SK-N-SH (cell line): Measurements from ENCODE around the gene LRR1. TPM values are rescaled to one million over a fixed set of nuclear protein-coding genes. Genes with fewer than 3 reads are reported as not detected.

Experiments
- CTCF ChIA-PET: fragments of 300-600, 350-600 bp; formaldehyde crosslinking; extraction: SDS; loops from one replicate; lab custom pipeline; 2021; lab: Yijun Ruan, JAX
- POLR2A ChIA-PET: fragments of 350-600 bp; sonication (Branson Sonifier 250); formaldehyde crosslinking; extraction: SDS; loops from one replicate; lab custom pipeline; 2020; ENCODE audit warnings: antibody characterized with exemption, inconsistent platforms; lab: Yijun Ruan, JAX
- DNase-seq: peaks from one replicate; pipeline ENCODE4 v3.0.0; 2012
- H2AFZ ChIP-seq: fragments of 200-600 bp; sonication (generic); 2 replicates; pipeline ENCODE4 v1.8.1; 2016; ENCODE audit warnings: antibody characterized with exemption, mild to moderate bottlenecking, low read depth
- H3F3A ChIP-seq: fragments of 200-600 bp; sonication (generic); replicated peaks from 2 replicates; pipeline ENCODE3; 2016; ENCODE audit warnings: antibody characterized with exemption, mild to moderate bottlenecking; ENCODE audit not compliant: insufficient read depth
- H3K27ac ChIP-seq, 2 experiments: fragments of 200-500 bp in 1 of 2; fragments of 200-600 bp in 1 of 2; sonication (Bioruptor generic) in 1 of 2; sonication (generic), shearing (Covaris generic) in 1 of 2; 2 replicates each; pipeline versions ENCODE4 v1.5.1 to v1.6.1; 2014 to 2016; ENCODE audit warnings: low read depth in 2 of 2, inconsistent platforms in 1 of 2, low read length in 1 of 2, mild to moderate bottlenecking in 1 of 2, mixed read lengths in 1 of 2
- H3K27me3 ChIP-seq: fragments of 200-600 bp; sonication (generic), shearing (Covaris generic); 2 replicates; pipeline ENCODE4 v1.6.1; 2016; ENCODE audit warnings: mixed run types; ENCODE audit not compliant: insufficient read depth
- H3K36me3 ChIP-seq, 2 experiments: fragments of 200-500 bp in 1 of 2; fragments of 200-600 bp in 1 of 2; sonication (Bioruptor generic) in 1 of 2; sonication (generic) in 1 of 2; replicated peaks in 1 of 2; 2 replicates each; pipeline versions ENCODE3 to v1.5.1; 2014 to 2016; ENCODE audit warnings: low read length in 1 of 2, mild to moderate bottlenecking in 1 of 2; ENCODE audit not compliant: insufficient read depth in 2 of 2, control insufficient read depth in 1 of 2
- H3K4me1 ChIP-seq, 2 experiments: fragments of 200-500 bp in 1 of 2; fragments of 200-600 bp in 1 of 2; sonication (Bioruptor generic) in 1 of 2; sonication (generic), shearing (Covaris generic) in 1 of 2; 2 replicates each; pipeline versions ENCODE4 v1.5.1 to v1.6.1; 2014 to 2016; ENCODE audit warnings: low read depth in 1 of 2, low read length in 1 of 2, mixed run types in 1 of 2; ENCODE audit not compliant: insufficient read depth in 2 of 2, control insufficient read depth in 1 of 2
- H3K4me2 ChIP-seq: fragments of 200-600 bp; sonication (generic), shearing (Covaris generic); 2 replicates; pipeline ENCODE4 v1.6.1; 2017; ENCODE audit warnings: mixed run types
- H3K4me3 ChIP-seq, 2 experiments: fragments of 200-500 bp in 1 of 2; fragments of 200-600 bp in 1 of 2; sonication (Bioruptor generic) in 1 of 2; sonication (generic), shearing (Covaris generic) in 1 of 2; 2 replicates each; pipeline versions ENCODE4 v1.5.1 to v1.8.1; 2014 to 2016; ENCODE audit warnings: low read depth in 2 of 2, inconsistent platforms in 1 of 2, low read length in 1 of 2, mild to moderate bottlenecking in 1 of 2, mixed read lengths in 1 of 2, moderate library complexity in 1 of 2
- H3K79me2 ChIP-seq: fragments of 200-600 bp; sonication (generic); 2 replicates; pipeline ENCODE4 v1.8.1; 2017; ENCODE audit warnings: mild to moderate bottlenecking; ENCODE audit not compliant: insufficient read depth
- H3K9ac ChIP-seq: fragments of 200-600 bp; sonication (generic); 2 replicates; pipeline ENCODE4 v1.6.1; 2017; ENCODE audit warnings: mixed run types
- H3K9me2 ChIP-seq: fragments of 200-600 bp; sonication (generic); 2 replicates; pipeline ENCODE4 v1.6.1; 2017; ENCODE audit warnings: mixed run types
- H3K9me3 ChIP-seq: fragments of 200-600 bp; sonication (generic); 2 replicates; pipeline ENCODE4 v1.6.1; 2017; ENCODE audit warnings: mixed run types, mild to moderate bottlenecking, moderate library complexity
- H4K20me1 ChIP-seq: fragments of 200-600 bp; sonication (generic); 2 replicates; pipeline ENCODE4 v1.6.1; 2017; ENCODE audit warnings: mild to moderate bottlenecking, mixed run types; ENCODE audit not compliant: insufficient read depth
- CHD2 ChIP-seq: fragments of 150-350 bp; IDR thresholded peaks from 2 replicates; pipeline ENCODE4 v1.6.1; 2018; ENCODE audit warnings: low read length; ENCODE audit not compliant: partially characterized antibody
- ELF1 ChIP-seq: IDR thresholded peaks from 2 replicates; pipeline ENCODE4 v1.4.0; 2012
- EP300 ChIP-seq, 2 experiments: IDR thresholded peaks; 2 replicates each; pipeline versions ENCODE4 v1.4.0 to v1.6.1; 2012; ENCODE audit warnings: borderline replicate concordance in 1 of 2, low read depth in 1 of 2, low read length in 1 of 2
- FOXM1 ChIP-seq: IDR thresholded peaks from 2 replicates; pipeline ENCODE4 v1.4.0; 2012; ENCODE audit warnings: low read depth, mild to moderate bottlenecking
- GABPA ChIP-seq: IDR thresholded peaks from 2 replicates; pipeline ENCODE4 v1.4.0; 2012; ENCODE audit warnings: low read depth, mild to moderate bottlenecking
- JUND ChIP-seq: IDR thresholded peaks from 2 replicates; pipeline ENCODE4 v1.4.0; 2012
- MEF2A ChIP-seq: IDR thresholded peaks from 2 replicates; pipeline ENCODE4 v1.4.0; 2012; ENCODE audit warnings: low read depth, borderline replicate concordance
- MXI1 ChIP-seq: IDR thresholded peaks from 2 replicates; pipeline ENCODE4 v1.6.1; 2012; ENCODE audit warnings: mild to moderate bottlenecking, low read depth, low read length, improper control_type of control experiment
- NFIC ChIP-seq: IDR thresholded peaks from 2 replicates; pipeline ENCODE4 v1.4.0; 2012; ENCODE audit warnings: borderline replicate concordance
- NRF1 ChIP-seq: IDR thresholded peaks from 2 replicates; pipeline ENCODE4 v1.6.1; 2012; ENCODE audit warnings: low read depth, mild to moderate bottlenecking, low read length
- RAD21 ChIP-seq: IDR thresholded peaks from 2 replicates; pipeline ENCODE4 v1.6.1; 2012; ENCODE audit warnings: mild to moderate bottlenecking, low read length
- RXRA ChIP-seq: IDR thresholded peaks from 2 replicates; pipeline ENCODE4 v1.4.0; 2012; ENCODE audit warnings: low read depth, mild to moderate bottlenecking, borderline replicate concordance
- SIN3A ChIP-seq: IDR thresholded peaks from 2 replicates; pipeline ENCODE4 v1.6.1; 2012; ENCODE audit warnings: low read depth, mild to moderate bottlenecking, low read length, moderate library complexity, borderline replicate concordance
- whole genome bisulfite sequencing: methylation state at CpG from one replicate; pipeline ENCODE4 v1.1.6; 2017; ENCODE audit warnings: low lambda C conversion rate; 5-methylcytosine and 5-hydroxymethylcytosine counted together
- polyA plus RNA-seq, 3 experiments: library from polyadenylated mRNA; depleted of rRNA; stranded (reverse); fragments of >200 nt; gene quantifications; 2 replicates each; pipeline ENCODE4 v1.2.3, GENCODE V29; 2012
- TF ChIP-seq, protein P1 (sequence below): IDR thresholded peaks from 2 replicates; pipeline ENCODE4 v1.4.0; 2012; ENCODE audit warnings: low read depth
- TF ChIP-seq, protein P2 (sequence below): fragments of 150-350 bp; IDR thresholded peaks from 2 replicates; pipeline ENCODE4 v1.6.1; 2017; ENCODE audit warnings: antibody characterized with exemption, low read length, low read depth, borderline replicate concordance
- TF ChIP-seq, protein P3 (sequence below): fragments of 200-600 bp; sonication (generic); IDR thresholded peaks from 2 replicates; pipeline ENCODE4 v1.6.1; 2017; ENCODE audit warnings: antibody characterized with exemption, mild to moderate bottlenecking, moderate library complexity
- TF ChIP-seq, protein P4 (sequence below): IDR thresholded peaks from 2 replicates; pipeline ENCODE4 v1.6.1; 2012; ENCODE audit warnings: mild to moderate bottlenecking, low read depth, low read length, moderate library complexity

The LRR1 gene
- polyA plus RNA-seq, 1 of the 3 experiments (the other 2 are of a cell fraction), result 9.3 TPM

DNA sequence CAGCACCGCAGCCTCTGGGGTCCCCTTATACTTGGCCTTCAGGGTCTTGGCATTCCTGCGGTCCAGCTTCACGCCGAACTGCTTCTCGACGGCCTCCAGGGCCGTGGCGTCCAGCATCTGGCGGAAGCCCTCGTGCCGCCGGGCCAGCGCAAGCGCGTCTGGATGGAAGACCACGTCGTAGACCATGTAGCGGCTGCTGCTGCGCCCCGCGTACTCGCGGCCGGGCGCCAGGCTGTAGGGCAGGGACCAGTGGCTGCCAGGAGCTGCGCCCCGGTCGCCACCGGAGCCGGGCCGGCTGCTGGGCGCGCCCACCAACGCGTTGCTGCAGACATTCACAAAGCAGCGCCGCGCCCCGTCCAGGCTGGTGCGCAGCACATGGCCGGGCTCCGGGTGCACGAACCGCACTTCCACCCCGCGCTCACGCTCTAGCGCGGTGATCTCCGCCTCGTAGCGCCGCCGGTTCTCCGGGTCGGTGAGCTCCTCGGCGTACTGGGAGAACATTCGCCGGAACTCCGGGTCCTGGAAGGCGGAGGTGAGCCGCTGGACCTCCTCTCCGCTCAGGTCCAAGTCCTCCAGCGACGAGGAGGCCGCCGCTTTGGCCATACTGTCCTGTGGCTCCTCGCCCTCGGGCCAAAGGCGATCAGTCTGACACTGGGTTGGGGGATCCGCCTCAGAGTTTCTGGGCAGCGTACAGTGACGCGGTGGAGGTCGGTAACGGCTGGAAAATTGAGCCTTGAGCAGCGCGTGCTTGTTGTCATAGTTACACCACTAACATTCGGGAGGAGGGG, 36.0 kb downstream of the LRR1 start, which contains the start of gene DNAAF2:
TSS of gene DNAAF2 (minus strand) at position 698 of the 788 bp plus-strand sequence. CDS start at position 603, 95 bp downstream.
- Histone ChIP-seq H3K27ac (peak within 1 kb of the TSS; percentile 94 to 95), H3K27me3 (no peaks in the 10 kb centered on the region), H4K20me1 (peaks cover 8% of the 10 kb centered on the region; the same call in 1 of the 2 replicates), H3K4me3 (peak within 1 kb of the TSS; percentile 72 to 86), H3K9me2 (no peaks in the 10 kb centered on the region), H3F3A (peaks cover 23% of the 10 kb centered on the region), H3K36me3 (peaks cover 12 to 24% of the 10 kb centered on the region in 2 experiments), H3K4me1 (peaks cover 4 to 7% of the 10 kb centered on the region in 2 experiments; a peak in 3 of 4 replicates), H3K9ac (peak within 1 kb of the TSS; percentile 82), H3K9me3 (no peaks in the 10 kb centered on the region), H3K4me2 (peak within 1 kb of the TSS; percentile 99), H2AFZ (peak within 1 kb of the TSS; percentile 87; the same call in 1 of the 2 replicates), H3K79me2 (peaks cover 87% of the 10 kb centered on the region)
- WGBS, result 0% methylated on average over 11 of the region's 80 CpGs
- peak; percentile 74 for DNase-seq
- ChIA-PET CTCF (interaction anchor here (0.6 to 3.8 kb wide), 27 partner anchors 13 to 231 kb away, joined by 3 to 39 read pairs (median 5); partner anchors contain the start of genes KLHDC2, LRR1, MGAT2 and NEMF), POLR2A (interaction anchor here (0.6 to 2.6 kb wide), 6 partner anchors 14 to 228 kb away, joined by 5 to 27 read pairs (median 8); partner anchors contain the start of genes KLHDC2, MGAT2, POLE2 and RPL36AL)
- peak; percentile 30 for TF ChIP-seq SIN3A
- TF ChIP-seq, protein P1, sequence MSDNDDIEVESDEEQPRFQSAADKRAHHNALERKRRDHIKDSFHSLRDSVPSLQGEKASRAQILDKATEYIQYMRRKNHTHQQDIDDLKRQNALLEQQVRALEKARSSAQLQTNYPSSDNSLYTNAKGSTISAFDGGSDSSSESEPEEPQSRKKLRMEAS, result peak; percentile 68
- TF ChIP-seq NRF1, result peak; percentile 54; the same call in 1 of the 2 replicates
- no peak for TF ChIP-seq MEF2A
- TF ChIP-seq MXI1, result peak; percentile 80
- no peak for TF ChIP-seq RXRA
- TF ChIP-seq, protein P2, sequence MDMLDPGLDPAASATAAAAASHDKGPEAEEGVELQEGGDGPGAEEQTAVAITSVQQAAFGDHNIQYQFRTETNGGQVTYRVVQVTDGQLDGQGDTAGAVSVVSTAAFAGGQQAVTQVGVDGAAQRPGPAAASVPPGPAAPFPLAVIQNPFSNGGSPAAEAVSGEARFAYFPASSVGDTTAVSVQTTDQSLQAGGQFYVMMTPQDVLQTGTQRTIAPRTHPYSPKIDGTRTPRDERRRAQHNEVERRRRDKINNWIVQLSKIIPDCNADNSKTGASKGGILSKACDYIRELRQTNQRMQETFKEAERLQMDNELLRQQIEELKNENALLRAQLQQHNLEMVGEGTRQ, result no peak
- no peak for TF ChIP-seq CHD2
- TF ChIP-seq FOXM1, result no peak
- TF ChIP-seq, protein P3, sequence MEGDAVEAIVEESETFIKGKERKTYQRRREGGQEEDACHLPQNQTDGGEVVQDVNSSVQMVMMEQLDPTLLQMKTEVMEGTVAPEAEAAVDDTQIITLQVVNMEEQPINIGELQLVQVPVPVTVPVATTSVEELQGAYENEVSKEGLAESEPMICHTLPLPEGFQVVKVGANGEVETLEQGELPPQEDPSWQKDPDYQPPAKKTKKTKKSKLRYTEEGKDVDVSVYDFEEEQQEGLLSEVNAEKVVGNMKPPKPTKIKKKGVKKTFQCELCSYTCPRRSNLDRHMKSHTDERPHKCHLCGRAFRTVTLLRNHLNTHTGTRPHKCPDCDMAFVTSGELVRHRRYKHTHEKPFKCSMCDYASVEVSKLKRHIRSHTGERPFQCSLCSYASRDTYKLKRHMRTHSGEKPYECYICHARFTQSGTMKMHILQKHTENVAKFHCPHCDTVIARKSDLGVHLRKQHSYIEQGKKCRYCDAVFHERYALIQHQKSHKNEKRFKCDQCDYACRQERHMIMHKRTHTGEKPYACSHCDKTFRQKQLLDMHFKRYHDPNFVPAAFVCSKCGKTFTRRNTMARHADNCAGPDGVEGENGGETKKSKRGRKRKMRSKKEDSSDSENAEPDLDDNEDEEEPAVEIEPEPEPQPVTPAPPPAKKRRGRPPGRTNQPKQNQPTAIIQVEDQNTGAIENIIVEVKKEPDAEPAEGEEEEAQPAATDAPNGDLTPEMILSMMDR, result no peak

DNA sequence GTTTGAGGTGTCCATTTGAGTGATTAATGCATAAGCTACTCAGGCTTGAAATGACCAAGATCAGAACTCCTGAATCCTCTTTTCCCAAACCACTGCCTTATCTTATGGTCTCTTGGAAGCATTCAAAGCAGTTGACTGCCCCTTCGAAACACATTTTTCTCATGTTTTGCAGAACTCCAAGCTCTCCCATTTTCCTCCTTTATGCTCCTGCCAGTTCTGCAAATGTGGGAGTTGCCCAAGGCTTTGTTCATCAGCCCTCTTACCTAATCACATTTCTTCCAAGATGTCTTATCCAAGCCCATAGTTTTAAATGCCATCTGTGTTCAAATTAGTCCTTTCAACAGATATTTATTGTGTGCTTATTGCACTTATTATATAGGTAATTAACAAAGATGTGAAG, 38.1 kb downstream of the LRR1 start:
- H2AFZ ChIP-seq, result no peak overlapping the region
- peak overlapping the region; percentile 49 for H3K4me2 ChIP-seq
- peaks cover 8% of the 10 kb centered on the region; the same call in 1 of the 2 replicates for H4K20me1 ChIP-seq
- 100% methylated on average over 1 of the region's 1 CpG for WGBS
- no peaks in the 10 kb centered on the region for H3K9me2 ChIP-seq
- H3K9me3 ChIP-seq, result no peaks in the 10 kb centered on the region
- POLR2A ChIA-PET, result no interaction called here
- no peak for DNase-seq
- CTCF ChIA-PET, result interaction anchor here (1.2 to 1.9 kb wide), 2 partner anchors 50 to 216 kb away, joined by 3 to 5 read pairs; partner anchors contain the start of gene NEMF
- peaks cover 16 to 30% of the 10 kb centered on the region in 2 experiments for H3K36me3 ChIP-seq
- no peak for TF ChIP-seq RAD21
- TF ChIP-seq, protein P4, sequence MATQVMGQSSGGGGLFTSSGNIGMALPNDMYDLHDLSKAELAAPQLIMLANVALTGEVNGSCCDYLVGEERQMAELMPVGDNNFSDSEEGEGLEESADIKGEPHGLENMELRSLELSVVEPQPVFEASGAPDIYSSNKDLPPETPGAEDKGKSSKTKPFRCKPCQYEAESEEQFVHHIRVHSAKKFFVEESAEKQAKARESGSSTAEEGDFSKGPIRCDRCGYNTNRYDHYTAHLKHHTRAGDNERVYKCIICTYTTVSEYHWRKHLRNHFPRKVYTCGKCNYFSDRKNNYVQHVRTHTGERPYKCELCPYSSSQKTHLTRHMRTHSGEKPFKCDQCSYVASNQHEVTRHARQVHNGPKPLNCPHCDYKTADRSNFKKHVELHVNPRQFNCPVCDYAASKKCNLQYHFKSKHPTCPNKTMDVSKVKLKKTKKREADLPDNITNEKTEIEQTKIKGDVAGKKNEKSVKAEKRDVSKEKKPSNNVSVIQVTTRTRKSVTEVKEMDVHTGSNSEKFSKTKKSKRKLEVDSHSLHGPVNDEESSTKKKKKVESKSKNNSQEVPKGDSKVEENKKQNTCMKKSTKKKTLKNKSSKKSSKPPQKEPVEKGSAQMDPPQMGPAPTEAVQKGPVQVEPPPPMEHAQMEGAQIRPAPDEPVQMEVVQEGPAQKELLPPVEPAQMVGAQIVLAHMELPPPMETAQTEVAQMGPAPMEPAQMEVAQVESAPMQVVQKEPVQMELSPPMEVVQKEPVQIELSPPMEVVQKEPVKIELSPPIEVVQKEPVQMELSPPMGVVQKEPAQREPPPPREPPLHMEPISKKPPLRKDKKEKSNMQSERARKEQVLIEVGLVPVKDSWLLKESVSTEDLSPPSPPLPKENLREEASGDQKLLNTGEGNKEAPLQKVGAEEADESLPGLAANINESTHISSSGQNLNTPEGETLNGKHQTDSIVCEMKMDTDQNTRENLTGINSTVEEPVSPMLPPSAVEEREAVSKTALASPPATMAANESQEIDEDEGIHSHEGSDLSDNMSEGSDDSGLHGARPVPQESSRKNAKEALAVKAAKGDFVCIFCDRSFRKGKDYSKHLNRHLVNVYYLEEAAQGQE, result no peak
- no peak for TF ChIP-seq CHD2
- no peak for TF ChIP-seq FOXM1
- TF ChIP-seq EP300 (IDR thresholded peaks at IDR 0.05; ENCODE audit: borderline replicate concordance in 1 of 2, low read depth in 1 of 2, low read length in 1 of 2), result no peak
- no peak for TF ChIP-seq ELF1
- TF ChIP-seq RXRA, result no peak
- no peak for TF ChIP-seq NFIC
- no peak for TF ChIP-seq GABPA
- no peak for TF ChIP-seq JUND
- H3F3A ChIP-seq, result peaks cover 39% of the 10 kb centered on the region
- no peaks in the 10 kb centered on the region for H3K27me3 ChIP-seq
- no peak overlapping the region for H3K9ac ChIP-seq
- H3K79me2 ChIP-seq, result peaks cover 89% of the 10 kb centered on the region
- H3K4me3 ChIP-seq, result no peak overlapping the region
- peaks cover 6 to 7% of the 10 kb centered on the region in 2 experiments; a peak in 3 of 4 replicates for H3K4me1 ChIP-seq
- no peak overlapping the region for H3K27ac ChIP-seq
